ENCODE results near the gene MFNG. TPM values are rescaled to one million over a fixed set of nuclear protein-coding genes. Genes with fewer than 3 reads are reported as not detected.

MFNG gene
- total and polyA plus RNA-seq, 2 donors (not counting 1 experiment from before 2014, with no cell fraction given): 0.15 TPM; not detected in 1

DNA sequence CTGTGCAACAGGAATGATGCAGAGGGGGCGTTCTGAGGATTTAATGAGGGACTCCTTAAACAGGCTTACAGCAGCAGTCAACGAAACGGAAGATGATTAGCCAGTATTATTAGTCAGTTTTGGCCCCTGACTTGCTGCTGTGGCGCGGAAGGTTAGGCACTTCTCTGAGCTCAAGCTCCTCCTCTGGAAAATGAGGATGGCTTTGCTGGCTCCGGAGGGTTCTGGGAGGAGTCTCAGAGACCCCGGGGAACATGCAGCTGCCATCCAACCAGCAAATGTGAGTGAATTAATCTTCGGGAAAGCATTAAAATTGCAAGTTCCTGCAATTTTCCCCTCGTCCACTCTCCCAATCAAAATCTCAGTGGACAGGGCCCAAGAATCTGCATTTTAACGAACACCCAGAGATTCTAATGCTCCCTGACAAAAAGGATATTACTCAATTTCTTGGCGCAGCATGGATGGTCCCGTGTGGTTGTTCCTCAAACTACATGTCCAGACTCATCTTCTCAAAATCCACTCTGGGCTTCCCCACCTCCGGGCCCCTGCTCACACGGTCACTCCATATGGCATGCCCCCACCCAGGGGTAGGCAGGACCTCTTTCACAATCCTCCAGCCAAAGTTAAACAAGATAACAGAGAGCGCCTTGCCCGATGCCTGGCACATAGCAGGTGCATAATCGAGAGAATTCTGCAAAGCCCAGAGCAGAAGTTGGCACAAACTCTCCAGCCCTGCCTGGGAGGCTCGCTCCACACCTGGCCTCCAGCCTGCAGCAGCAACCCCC lies 65.3 kb downstream of the MFNG start:
- Histone ChIP-seq H2AFZ (ENCODE audit: low read length) (no peak overlapping the region), H3K4me2 (ENCODE audit: extremely low read depth, insufficient read depth, low read length) (peak overlapping the region; percentile 8)

DNA sequence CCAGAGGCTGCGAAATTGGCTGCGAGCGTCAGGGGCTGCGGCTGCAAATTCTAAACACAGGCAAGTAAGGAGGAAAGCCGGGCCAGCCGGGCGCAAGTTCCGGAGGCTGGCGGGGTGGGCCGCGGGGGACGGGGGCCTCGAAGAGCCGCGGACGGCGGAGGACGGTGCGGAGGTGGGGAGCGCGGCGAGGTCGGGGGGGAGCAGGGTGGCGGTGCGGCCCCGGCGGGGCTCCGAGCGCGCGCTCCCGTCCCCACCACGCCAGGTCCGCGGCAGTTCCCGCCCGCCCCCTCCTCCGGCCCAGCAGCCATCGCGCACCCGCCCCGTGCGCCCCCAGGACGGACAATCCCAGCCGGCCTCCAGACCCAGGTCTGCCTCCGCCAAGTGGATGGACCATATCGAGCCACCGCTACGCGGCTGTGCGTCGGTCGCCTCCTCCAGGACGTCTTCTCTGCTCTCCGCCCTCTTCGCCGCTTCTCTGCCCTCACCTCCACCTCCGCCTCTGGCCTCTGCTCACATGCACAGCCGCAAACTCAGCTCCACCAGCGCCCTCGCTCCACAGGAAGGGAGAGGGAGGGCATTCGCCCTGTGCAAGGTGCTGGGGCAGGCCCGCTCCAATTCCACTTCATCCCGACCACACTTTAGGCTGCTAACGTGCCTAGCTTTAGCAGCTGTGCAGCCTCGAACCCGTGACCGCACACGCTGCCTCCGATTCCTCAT lies 66.1 kb downstream of the MFNG start:
- TF ChIP-seq, protein P1, sequence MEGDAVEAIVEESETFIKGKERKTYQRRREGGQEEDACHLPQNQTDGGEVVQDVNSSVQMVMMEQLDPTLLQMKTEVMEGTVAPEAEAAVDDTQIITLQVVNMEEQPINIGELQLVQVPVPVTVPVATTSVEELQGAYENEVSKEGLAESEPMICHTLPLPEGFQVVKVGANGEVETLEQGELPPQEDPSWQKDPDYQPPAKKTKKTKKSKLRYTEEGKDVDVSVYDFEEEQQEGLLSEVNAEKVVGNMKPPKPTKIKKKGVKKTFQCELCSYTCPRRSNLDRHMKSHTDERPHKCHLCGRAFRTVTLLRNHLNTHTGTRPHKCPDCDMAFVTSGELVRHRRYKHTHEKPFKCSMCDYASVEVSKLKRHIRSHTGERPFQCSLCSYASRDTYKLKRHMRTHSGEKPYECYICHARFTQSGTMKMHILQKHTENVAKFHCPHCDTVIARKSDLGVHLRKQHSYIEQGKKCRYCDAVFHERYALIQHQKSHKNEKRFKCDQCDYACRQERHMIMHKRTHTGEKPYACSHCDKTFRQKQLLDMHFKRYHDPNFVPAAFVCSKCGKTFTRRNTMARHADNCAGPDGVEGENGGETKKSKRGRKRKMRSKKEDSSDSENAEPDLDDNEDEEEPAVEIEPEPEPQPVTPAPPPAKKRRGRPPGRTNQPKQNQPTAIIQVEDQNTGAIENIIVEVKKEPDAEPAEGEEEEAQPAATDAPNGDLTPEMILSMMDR (conservative IDR thresholded peaks at IDR 0.05 in 1 of 2, IDR thresholded peaks at IDR 0.05 in 1 of 2; ENCODE audit: low read depth in 1 of 2, low read length in 2 of 2): no peak
- TF ChIP-seq EZH2 (IDR thresholded peaks at IDR 0.05; ENCODE audit: low read length, missing control alignments): peak; percentile 98
- Histone ChIP-seq H3K27me3 (ENCODE audit: control insufficient read depth, insufficient read depth, low read length) (peaks cover 27% of the 10 kb centered on the region), H3K4me1 (ENCODE audit: control insufficient read depth, extremely low read depth, insufficient read depth, low read length) (no peaks in the 10 kb centered on the region), H3K4me2 (ENCODE audit: extremely low read depth, insufficient read depth, low read length) (peak overlapping the region; percentile 35), H3K4me3 (replicated peaks in 1 of 4; ENCODE audit: control extremely low read depth in 1 of 4, insufficient read depth in 1 of 4, low read depth in 3 of 4, low read length in 4 of 4) (peak overlapping the region in 2 of 4 experiments; percentile 14 to 28), H3K27ac (ENCODE audit: insufficient read depth, low read length) (no peak overlapping the region), H3K36me3 (ENCODE audit: control insufficient read depth, insufficient read depth, low read length) (no peaks in the 10 kb centered on the region), H4K20me1 (ENCODE audit: control insufficient read depth, extremely low read depth, insufficient read depth, low read length) (no peaks in the 10 kb centered on the region), H3K79me2 (ENCODE audit: control insufficient read depth, insufficient read depth, low read length) (no peaks in the 10 kb centered on the region), H2AFZ (ENCODE audit: low read length) (no peak overlapping the region), H3K9ac (ENCODE audit: insufficient read depth, low read length) (no peak overlapping the region), H3K9me3 (ENCODE audit: control insufficient read depth, insufficient read depth, low read depth, low read length) (no peaks in the 10 kb centered on the region)
- peak in 1 of 2 donors; percentile 36 for DNase-seq (ENCODE audit: low read depth in 2 of 2)

More for the DNA sequence above, 65.3 kb downstream of the MFNG start:
- Histone ChIP-seq H3K9me3 (ENCODE audit: control insufficient read depth, insufficient read depth, low read depth, low read length) (no peaks in the 10 kb centered on the region), H3K27me3 (ENCODE audit: control insufficient read depth, insufficient read depth, low read length) (peaks cover 30% of the 10 kb centered on the region), H3K4me3 (replicated peaks in 1 of 4; ENCODE audit: control extremely low read depth in 1 of 4, insufficient read depth in 1 of 4, low read depth in 3 of 4, low read length in 4 of 4) (no peak overlapping the region), H3K4me1 (ENCODE audit: control insufficient read depth, extremely low read depth, insufficient read depth, low read length) (no peaks in the 10 kb centered on the region), H4K20me1 (ENCODE audit: control insufficient read depth, extremely low read depth, insufficient read depth, low read length) (no peaks in the 10 kb centered on the region), H3K9ac (ENCODE audit: insufficient read depth, low read length) (no peak overlapping the region), H3K36me3 (ENCODE audit: control insufficient read depth, insufficient read depth, low read length) (no peaks in the 10 kb centered on the region), H3K27ac (ENCODE audit: insufficient read depth, low read length) (no peak overlapping the region), H3K79me2 (ENCODE audit: control insufficient read depth, insufficient read depth, low read length) (no peaks in the 10 kb centered on the region)
- DNase-seq (ENCODE audit: low read depth in 2 of 2): peak in 1 of 2 donors; percentile 56
- TF ChIP-seq, protein P1 (conservative IDR thresholded peaks at IDR 0.05 in 1 of 2, IDR thresholded peaks at IDR 0.05 in 1 of 2; ENCODE audit: low read depth in 1 of 2, low read length in 2 of 2): no peak
- TF ChIP-seq EZH2 (IDR thresholded peaks at IDR 0.05; ENCODE audit: low read length, missing control alignments): peak; percentile 77

DNA sequence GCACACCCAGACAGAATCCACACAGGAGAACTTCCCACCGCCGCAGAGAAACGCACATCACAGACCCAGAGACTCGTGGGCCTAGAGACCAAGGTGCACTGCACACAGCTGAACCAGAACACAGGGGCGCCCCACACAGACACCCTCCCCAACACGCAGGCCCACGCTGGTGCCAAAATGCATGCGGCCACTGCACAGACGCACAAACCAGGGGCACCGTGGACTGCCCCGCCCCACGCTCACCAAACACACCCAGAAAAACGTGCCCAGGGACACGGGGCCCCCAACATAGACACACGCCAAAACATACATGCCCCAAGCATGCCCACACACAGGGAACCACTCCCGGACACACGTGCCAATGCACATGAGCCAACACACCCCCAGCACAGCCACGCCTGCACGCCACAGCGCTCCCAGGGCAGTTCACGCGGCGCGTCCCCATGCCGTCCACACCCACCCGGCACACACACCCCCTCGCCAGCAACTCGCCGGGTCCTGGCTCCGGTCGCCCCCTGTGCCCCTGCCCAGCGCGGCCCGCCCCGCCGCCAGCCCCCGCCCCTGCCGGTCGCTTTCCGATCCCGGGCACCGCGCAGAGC lies 66.7 kb downstream of the MFNG start:
- Histone ChIP-seq H3K9ac (ENCODE audit: insufficient read depth, low read length) (no peak overlapping the region), H3K9me3 (ENCODE audit: control insufficient read depth, insufficient read depth, low read depth, low read length) (no peaks in the 10 kb centered on the region), H2AFZ (ENCODE audit: low read length) (no peak overlapping the region), H4K20me1 (ENCODE audit: control insufficient read depth, extremely low read depth, insufficient read depth, low read length) (no peaks in the 10 kb centered on the region), H3K79me2 (ENCODE audit: control insufficient read depth, insufficient read depth, low read length) (no peaks in the 10 kb centered on the region), H3K4me3 (replicated peaks in 1 of 4; ENCODE audit: control extremely low read depth in 1 of 4, insufficient read depth in 1 of 4, low read depth in 3 of 4, low read length in 4 of 4) (peak overlapping the region in 1 of 4 experiments; percentile 14), H3K27ac (ENCODE audit: insufficient read depth, low read length) (no peak overlapping the region), H3K36me3 (ENCODE audit: control insufficient read depth, insufficient read depth, low read length) (no peaks in the 10 kb centered on the region), H3K4me2 (ENCODE audit: extremely low read depth, insufficient read depth, low read length) (peak overlapping the region; percentile 25), H3K27me3 (ENCODE audit: control insufficient read depth, insufficient read depth, low read length) (peaks cover 32% of the 10 kb centered on the region), H3K4me1 (ENCODE audit: control insufficient read depth, extremely low read depth, insufficient read depth, low read length) (no peaks in the 10 kb centered on the region)
- no peak for DNase-seq (ENCODE audit: low read depth in 2 of 2)
- TF ChIP-seq EZH2 (IDR thresholded peaks at IDR 0.05; ENCODE audit: low read length, missing control alignments): peak; percentile 80
- TF ChIP-seq, protein P1 (conservative IDR thresholded peaks at IDR 0.05 in 1 of 2, IDR thresholded peaks at IDR 0.05 in 1 of 2; ENCODE audit: low read depth in 1 of 2, low read length in 2 of 2): no peak
